Measurements from ENCODE around the gene LARP1.
A peak's percentile ranks its signal among the peaks of the same experiment; 100 is the strongest.
"Not testable (repeated sequence)": the region's sequence is repeated elsewhere in the genome, so short reads cannot be mapped to it uniquely, and the experiment has no call there.

Gene LARP1

GRCh38 chr5:154835701-154836052, 80.5 kb downstream of the LARP1 start:
- H3K4me3 ChIP-seq (ENCODE audit: low read length); H3K36me3 ChIP-seq (ENCODE audit: insufficient read depth, low read length); H3K4me1 ChIP-seq (ENCODE audit: insufficient read depth, low read length); H3K9me3 ChIP-seq (ENCODE audit: low read length); H2AFZ ChIP-seq (ENCODE audit: low read depth, low read length); H3K27me3 ChIP-seq (ENCODE audit: insufficient read depth, low read length): not testable (repeated sequence)

GRCh38 chr5:154836225-154836624, 81.0 kb downstream of the LARP1 start:
- no peak overlapping the region for H3K4me3 ChIP-seq (ENCODE audit: low read length)
- H3K27me3 ChIP-seq (ENCODE audit: insufficient read depth, low read length), result no peaks in the 10 kb centered on the region

GRCh38 chr5:154837009-154837901, 82.1 kb downstream of the LARP1 start:
- Histone ChIP-seq H2AFZ (ENCODE audit: low read depth, low read length) (no peak overlapping the region), H3K36me3 (ENCODE audit: insufficient read depth, low read length) (no peaks in the 10 kb centered on the region), H3K27me3 (ENCODE audit: insufficient read depth, low read length) (no peaks in the 10 kb centered on the region), H3K4me1 (ENCODE audit: insufficient read depth, low read length) (no peaks in the 10 kb centered on the region), H3K4me3 (ENCODE audit: low read length) (no peak overlapping the region), H3K9me3 (ENCODE audit: low read length) (no peaks in the 10 kb centered on the region)

More at GRCh38 chr5:154836225-154836624, 81.0 kb downstream of the LARP1 start:
- H2AFZ ChIP-seq (ENCODE audit: low read depth, low read length), result no peak overlapping the region
- no peaks in the 10 kb centered on the region for H3K4me1 ChIP-seq (ENCODE audit: insufficient read depth, low read length)
- no peaks in the 10 kb centered on the region for H3K9me3 ChIP-seq (ENCODE audit: low read length)
- H3K36me3 ChIP-seq (ENCODE audit: insufficient read depth, low read length), result peaks cover 3% of the 10 kb centered on the region

GRCh38 chr5:154840435-154841272, 85.5 kb downstream of the LARP1 start:
- no peak overlapping the region for H2AFZ ChIP-seq (ENCODE audit: low read depth, low read length)
- no peaks in the 10 kb centered on the region for H3K27me3 ChIP-seq (ENCODE audit: insufficient read depth, low read length)
- H3K4me1 ChIP-seq (ENCODE audit: insufficient read depth, low read length), result no peaks in the 10 kb centered on the region
- H3K4me3 ChIP-seq (ENCODE audit: low read length), result no peak overlapping the region
- H3K36me3 ChIP-seq (ENCODE audit: insufficient read depth, low read length), result no peaks in the 10 kb centered on the region
- H3K9me3 ChIP-seq (ENCODE audit: low read length), result no peaks in the 10 kb centered on the region

DNA sequence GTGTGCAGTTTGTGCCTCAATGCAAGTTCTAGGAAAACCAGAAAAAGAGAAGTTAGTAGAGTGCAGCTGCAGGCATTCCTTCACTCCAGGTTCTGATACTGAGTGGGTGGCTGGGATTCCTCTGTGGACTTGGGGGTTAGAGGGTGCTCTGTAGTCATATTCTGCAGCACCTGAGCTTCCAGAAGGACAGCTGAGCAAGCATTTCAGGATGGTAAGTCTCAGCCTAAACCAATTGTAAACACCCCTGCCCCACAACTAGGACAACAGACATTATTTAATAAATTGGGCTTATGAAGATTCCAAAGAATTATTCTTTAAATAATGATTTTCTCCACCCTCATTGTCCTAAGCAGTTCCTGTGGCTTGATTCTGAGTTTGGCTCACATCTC, 86.1 kb downstream of the LARP1 start:
- Histone ChIP-seq H3K4me3 (ENCODE audit: low read length) (no peak overlapping the region), H3K27me3 (ENCODE audit: insufficient read depth, low read length) (no peaks in the 10 kb centered on the region), H3K36me3 (ENCODE audit: insufficient read depth, low read length) (no peaks in the 10 kb centered on the region), H2AFZ (ENCODE audit: low read depth, low read length) (no peak overlapping the region), H3K9me3 (ENCODE audit: low read length) (no peaks in the 10 kb centered on the region), H3K4me1 (ENCODE audit: insufficient read depth, low read length) (no peaks in the 10 kb centered on the region)

DNA sequence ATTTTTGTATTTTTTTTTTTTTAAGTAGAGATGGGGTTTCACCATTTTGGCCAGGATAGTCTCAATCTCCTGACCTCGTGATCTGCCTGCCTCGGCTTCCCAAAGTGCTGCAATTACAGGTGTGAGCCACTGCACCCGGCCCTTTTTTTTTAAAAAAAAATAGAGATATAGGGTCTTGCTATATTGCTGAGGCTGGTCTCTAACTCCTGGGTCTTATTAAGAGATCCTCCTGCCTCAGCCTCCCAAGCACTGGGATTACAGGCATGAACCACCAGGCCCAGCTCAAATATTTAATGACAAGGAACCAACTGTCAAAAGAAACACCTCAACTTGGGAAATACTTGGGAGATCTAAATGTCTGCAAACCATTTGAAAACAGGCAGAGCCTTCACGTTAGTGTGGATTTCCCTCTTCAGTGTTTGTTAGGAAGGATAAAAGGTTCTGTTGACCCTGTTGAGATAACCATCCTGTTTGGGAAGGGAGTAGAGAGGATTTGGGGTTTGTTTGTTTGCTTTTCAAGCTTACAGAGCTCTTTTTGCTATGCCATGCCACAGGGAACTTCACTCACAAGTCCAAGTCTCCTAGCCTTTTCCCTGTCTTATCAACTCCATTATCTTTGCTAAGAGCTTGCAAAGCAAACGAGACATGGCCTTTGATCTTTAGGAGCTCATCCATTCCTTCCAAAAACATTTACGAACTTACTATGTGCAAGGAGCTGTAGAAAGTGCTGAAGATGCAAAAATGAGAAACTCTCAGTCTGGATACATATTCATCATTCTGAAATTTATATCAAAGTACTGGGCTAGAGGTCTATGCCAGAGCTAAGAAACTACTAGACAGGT, 87.7 kb downstream of the LARP1 start:
- no peaks in the 10 kb centered on the region for H3K36me3 ChIP-seq (ENCODE audit: insufficient read depth, low read length)
- no peak overlapping the region for H2AFZ ChIP-seq (ENCODE audit: low read depth, low read length)
- H3K9me3 ChIP-seq (ENCODE audit: low read length), result no peaks in the 10 kb centered on the region
- H3K4me1 ChIP-seq (ENCODE audit: insufficient read depth, low read length), result no peaks in the 10 kb centered on the region
- no peak overlapping the region for H3K4me3 ChIP-seq (ENCODE audit: low read length)
- no peaks in the 10 kb centered on the region for H3K27me3 ChIP-seq (ENCODE audit: insufficient read depth, low read length)

DNA sequence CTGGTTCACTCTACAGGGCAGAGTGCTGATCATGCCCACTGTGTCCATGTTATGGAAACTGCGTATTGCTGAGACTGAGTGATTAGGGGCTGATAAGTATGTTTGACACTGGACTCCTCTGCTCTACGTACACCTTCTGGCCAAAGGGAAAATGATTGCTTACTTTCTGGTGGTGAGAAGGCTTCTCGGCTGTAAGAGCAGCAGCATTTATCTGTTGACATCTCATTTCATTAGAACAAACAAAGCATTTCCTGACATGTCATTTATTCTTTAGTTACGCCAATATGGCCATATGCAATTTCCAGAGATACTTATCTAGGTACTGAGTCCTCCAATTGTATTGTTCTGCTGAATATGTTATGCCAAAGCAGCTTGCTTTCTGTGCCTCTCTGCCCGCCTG, 89.6 kb downstream of the LARP1 start:
- H3K36me3 ChIP-seq (ENCODE audit: insufficient read depth, low read length), result no peaks in the 10 kb centered on the region
- H3K4me1 ChIP-seq (ENCODE audit: insufficient read depth, low read length), result no peaks in the 10 kb centered on the region
- H3K9me3 ChIP-seq (ENCODE audit: low read length), result no peaks in the 10 kb centered on the region
- H3K4me3 ChIP-seq (ENCODE audit: low read length), result no peak overlapping the region
- H3K27me3 ChIP-seq (ENCODE audit: insufficient read depth, low read length), result no peaks in the 10 kb centered on the region
- no peak overlapping the region for H2AFZ ChIP-seq (ENCODE audit: low read depth, low read length)

GRCh38 chr5:154849264-154849785, 94.1 kb downstream of the LARP1 start:
- no peaks in the 10 kb centered on the region for H3K9me3 ChIP-seq (ENCODE audit: low read length)
- peak overlapping the region; percentile 45 for H3K4me3 ChIP-seq (ENCODE audit: low read length)
- H3K27me3 ChIP-seq (ENCODE audit: insufficient read depth, low read length), result no peaks in the 10 kb centered on the region
- peaks cover 14% of the 10 kb centered on the region for H3K4me1 ChIP-seq (ENCODE audit: insufficient read depth, low read length)
- no peak overlapping the region for H2AFZ ChIP-seq (ENCODE audit: low read depth, low read length)
- H3K36me3 ChIP-seq (ENCODE audit: insufficient read depth, low read length), result no peaks in the 10 kb centered on the region

- no peak overlapping the region for H2AFZ ChIP-seq (ENCODE audit: low read depth, low read length)
- H3K4me3 ChIP-seq (ENCODE audit: low read length), result peak overlapping the region; percentile 45
- H3K27me3 ChIP-seq (ENCODE audit: insufficient read depth, low read length), result no peaks in the 10 kb centered on the region
- H3K9me3 ChIP-seq (ENCODE audit: low read length), result no peaks in the 10 kb centered on the region
- H3K36me3 ChIP-seq (ENCODE audit: insufficient read depth, low read length), result no peaks in the 10 kb centered on the region
- H3K4me1 ChIP-seq (ENCODE audit: insufficient read depth, low read length), result peaks cover 14% of the 10 kb centered on the region
Measured at GRCh38 chr5:154849791-154850201, 94.6 kb downstream of the LARP1 start.

- Histone ChIP-seq H3K4me3 (ENCODE audit: low read length) (peak within 1 kb of the TSS; percentile 45), H2AFZ (ENCODE audit: low read depth, low read length) (peak within 1 kb of the TSS; percentile 59), H3K27me3 (ENCODE audit: insufficient read depth, low read length) (no peaks in the 10 kb centered on the region), H3K4me1 (ENCODE audit: insufficient read depth, low read length) (peaks cover 14% of the 10 kb centered on the region), H3K9me3 (ENCODE audit: low read length) (no peaks in the 10 kb centered on the region), H3K36me3 (ENCODE audit: insufficient read depth, low read length) (no peaks in the 10 kb centered on the region)
Measured at GRCh38 chr5:154850255-154851062, 95.3 kb downstream of the LARP1 start, which contains the start of gene FAXDC2. TSS of gene FAXDC2 (minus strand) at chr5:154850603. CDS start at chr5:154838178, 12,425 bp downstream.

- Histone ChIP-seq H2AFZ (ENCODE audit: low read depth, low read length) (peak overlapping the region; percentile 59), H3K36me3 (ENCODE audit: insufficient read depth, low read length) (no peaks in the 10 kb centered on the region), H3K4me3 (ENCODE audit: low read length) (peak overlapping the region; percentile 45), H3K4me1 (ENCODE audit: insufficient read depth, low read length) (peaks cover 14% of the 10 kb centered on the region), H3K9me3 (ENCODE audit: low read length) (no peaks in the 10 kb centered on the region), H3K27me3 (ENCODE audit: insufficient read depth, low read length) (no peaks in the 10 kb centered on the region)
Measured at GRCh38 chr5:154851351-154851750, 96.2 kb downstream of the LARP1 start.

Data from neuron (in vitro differentiated cells).